WI38 (cell line): ENCODE results near the gene TESK2.
A peak's percentile ranks its signal among the peaks of the same experiment; 100 is the strongest.

Experiments
- H3K4me3 ChIP-seq: 2 replicates; pipeline ENCODE4 v1.5.1; 2011; ENCODE audit warnings: low read depth, mild to moderate bottlenecking, control low read depth, low read length
- CTCF ChIP-seq: IDR thresholded peaks from 2 replicates; pipeline ENCODE4 v1.5.1; 2012; ENCODE audit warnings: low read depth, mild to moderate bottlenecking, control low read depth, low read length

Gene TESK2

GRCh38 chr1:45304311-45305081 is 186.5 kb downstream of the TESK2 start:
- no peak for TF ChIP-seq CTCF

GRCh38 chr1:45303520-45304310 is 187.2 kb downstream of the TESK2 start:
- peak overlapping the region; percentile 70 for H3K4me3 ChIP-seq
- peak; percentile 51 for TF ChIP-seq CTCF

More at GRCh38 chr1:45304311-45305081, 186.5 kb downstream of the TESK2 start:
- H3K4me3 ChIP-seq = peak overlapping the region; percentile 70

- TF ChIP-seq CTCF = no peak
These were observed 188.3 kb downstream of the TESK2 start for GRCh38 chr1:45302505-45303150.

GRCh38 chr1:45300669-45300997 is 190.3 kb downstream of the TESK2 start:
- no peak overlapping the region for H3K4me3 ChIP-seq
- TF ChIP-seq CTCF = no peak; the same call in 1 of the 2 replicates

More at GRCh38 chr1:45302505-45303150, 188.3 kb downstream of the TESK2 start:
- peak overlapping the region; percentile 62 for H3K4me3 ChIP-seq

- no peak overlapping the region for H3K4me3 ChIP-seq
These were observed 190.8 kb downstream of the TESK2 start for GRCh38 chr1:45299981-45300668.

GRCh38 chr1:45299296-45299695 is 191.7 kb downstream of the TESK2 start:
- no peak overlapping the region for H3K4me3 ChIP-seq
- no peak for TF ChIP-seq CTCF

More at GRCh38 chr1:45299981-45300668, 190.8 kb downstream of the TESK2 start:
- peak; percentile 68 for TF ChIP-seq CTCF
